HG02970 (cell line): Measurements from ENCODE around the gene PARD3B.

Source experiments
- ATAC-seq: cut with Tn5 transposase; IDR thresholded peaks from one replicate; pipeline ENCODE4 v1.9.1; 2021; ENCODE audit warnings: mild to moderate bottlenecking, moderate library complexity, moderate number of reproducible peaks; ENCODE audit not compliant: unreplicated experiment, low FRiP score

PARD3B gene

DNA sequence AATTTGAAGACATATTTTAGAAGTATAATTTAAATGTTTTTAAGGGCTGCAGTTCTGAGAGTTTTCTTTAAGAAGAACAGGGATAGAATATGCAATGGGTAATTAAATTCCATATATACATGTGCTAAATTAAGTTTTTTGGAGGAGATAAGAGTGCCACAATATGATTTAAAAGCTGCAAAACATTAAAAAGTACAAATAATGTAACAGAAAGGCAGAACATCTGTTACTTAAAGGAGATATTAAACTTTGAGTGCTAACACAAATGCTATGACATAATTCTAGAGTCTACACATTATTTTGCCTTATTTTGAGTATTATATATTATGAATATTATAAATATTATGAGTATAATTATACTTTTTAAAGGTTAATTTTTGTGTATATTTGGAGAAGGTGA lies 102.4 kb downstream of the PARD3B start:
- no peak for ATAC-seq

GRCh38 chr2:204650611-204651010 lies 105.3 kb downstream of the PARD3B start:
- ATAC-seq, result no peak

DNA sequence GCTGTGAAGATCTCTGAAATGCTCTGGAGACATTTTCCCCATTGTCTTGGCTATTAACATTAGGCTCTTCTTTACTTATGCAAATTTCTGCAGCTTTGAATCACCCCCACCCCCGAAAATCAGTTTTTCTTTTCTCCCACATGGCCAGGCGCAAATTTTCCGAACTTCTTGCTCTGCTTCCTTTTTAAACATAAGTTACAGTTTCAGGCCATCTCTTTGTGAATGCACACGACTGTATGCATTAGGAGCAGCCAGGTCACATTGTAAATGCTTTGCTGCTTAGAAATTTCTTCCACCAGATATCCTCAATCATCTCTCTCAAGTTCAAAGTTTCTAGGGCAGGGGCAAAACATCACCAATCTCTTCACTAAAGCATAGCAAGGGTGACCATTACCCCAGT lies 106.8 kb downstream of the PARD3B start:
- ATAC-seq, result no peak

DNA sequence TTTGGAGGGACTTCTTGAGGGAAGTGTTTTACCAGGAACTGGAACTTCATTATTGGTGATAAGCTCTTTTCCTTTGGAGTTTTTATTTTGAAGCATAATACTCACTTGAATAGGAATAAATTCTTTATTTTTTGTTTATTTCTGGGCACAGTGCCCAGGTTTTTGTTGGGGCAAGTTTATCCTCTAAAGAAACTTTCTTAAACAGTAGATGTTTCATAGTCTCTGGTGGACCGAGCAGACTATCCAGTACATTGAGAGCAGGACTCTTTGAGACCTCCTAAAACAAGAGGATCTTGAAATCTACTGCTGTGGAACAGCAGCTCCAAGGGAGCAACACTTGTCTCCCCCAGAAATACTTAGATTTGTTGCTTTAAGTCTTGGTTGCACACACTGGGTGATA lies 109.4 kb downstream of the PARD3B start:
- no peak for ATAC-seq

GRCh38 chr2:204655101-204655500 lies 109.8 kb downstream of the PARD3B start:
- ATAC-seq, result no peak

- ATAC-seq, result no peak
Observed at GRCh38 chr2:204655626-204656025, 110.4 kb downstream of the PARD3B start.

- ATAC-seq, result no peak
Observed at GRCh38 chr2:204657024-204657423, 111.7 kb downstream of the PARD3B start.

DNA sequence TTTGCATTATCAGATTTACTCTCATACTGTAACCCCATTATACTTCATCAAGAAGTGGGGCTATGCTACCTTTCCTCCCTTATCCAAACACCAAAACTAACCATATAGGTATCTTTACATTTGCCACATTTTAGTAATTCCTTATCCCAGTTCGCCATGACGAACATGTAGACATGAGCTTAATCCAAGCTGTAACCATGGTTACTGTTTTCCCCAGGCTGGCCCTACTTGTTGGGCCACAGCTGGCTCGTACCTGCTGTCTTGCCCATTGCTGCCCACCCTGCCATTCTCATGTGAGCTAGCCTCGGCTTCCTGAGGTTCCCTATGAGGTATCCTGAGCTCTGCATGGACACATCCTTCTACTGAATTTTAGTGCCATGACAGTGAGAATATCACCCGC lies 117.7 kb downstream of the PARD3B start:
- no peak for ATAC-seq

DNA sequence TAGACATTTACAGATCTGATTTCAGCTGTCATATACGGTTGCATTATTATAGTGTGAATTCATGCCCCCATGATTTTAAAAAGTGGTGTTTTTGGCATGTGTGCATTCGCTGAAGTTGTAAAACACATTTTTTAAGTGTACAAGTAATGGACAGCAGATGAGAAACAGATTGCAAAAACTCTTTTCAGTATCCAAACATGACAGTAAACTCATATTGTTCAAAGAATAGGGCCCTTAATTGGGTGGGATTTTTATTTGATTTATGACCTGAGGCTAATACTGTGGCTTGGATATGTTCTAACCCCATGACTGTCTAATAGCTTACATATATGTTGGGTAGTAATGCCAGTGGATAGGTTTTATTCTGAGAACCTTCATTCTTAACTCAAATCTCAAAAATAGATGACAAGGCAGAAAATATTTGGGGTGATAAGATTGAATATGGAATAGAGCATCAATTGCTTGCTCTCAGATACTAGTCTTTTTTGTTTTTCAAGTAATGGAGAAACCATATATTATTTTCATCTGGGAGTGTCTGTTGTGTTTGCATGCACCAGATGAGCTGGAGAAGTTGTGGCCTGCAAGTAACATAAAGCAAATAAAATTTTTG lies 118.6 kb downstream of the PARD3B start:
- no peak for ATAC-seq

GRCh38 chr2:204664708-204665121 lies 119.4 kb downstream of the PARD3B start:
- no peak for ATAC-seq

GRCh38 chr2:204665207-204665606 lies 119.9 kb downstream of the PARD3B start:
- ATAC-seq, result no peak

GRCh38 chr2:204665771-204666170 lies 120.5 kb downstream of the PARD3B start:
- no peak for ATAC-seq

DNA sequence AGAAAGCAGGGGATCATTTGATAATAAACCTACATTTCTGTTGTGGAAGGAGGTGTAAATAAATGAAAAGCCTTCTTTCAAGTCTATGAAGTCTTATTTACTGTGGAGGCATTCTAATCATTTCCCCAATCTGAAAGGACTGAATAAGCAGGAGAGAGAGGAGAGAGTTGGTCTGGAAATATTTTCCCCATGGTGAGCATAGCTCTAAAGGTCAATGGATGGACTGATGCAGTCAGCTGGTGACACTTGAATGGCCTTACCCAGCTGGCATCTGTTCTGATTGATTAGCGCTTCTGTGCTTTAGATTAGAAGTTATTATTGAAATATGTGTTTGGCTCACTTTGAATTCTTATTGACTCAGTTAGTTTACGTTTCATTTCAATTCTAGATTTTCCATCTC lies 122.7 kb downstream of the PARD3B start:
- ATAC-seq, result no peak

- ATAC-seq, result no peak
Observed at GRCh38 chr2:204669382-204669781, 124.1 kb downstream of the PARD3B start.

GRCh38 chr2:204670124-204670523 lies 124.8 kb downstream of the PARD3B start:
- ATAC-seq, result no peak

DNA sequence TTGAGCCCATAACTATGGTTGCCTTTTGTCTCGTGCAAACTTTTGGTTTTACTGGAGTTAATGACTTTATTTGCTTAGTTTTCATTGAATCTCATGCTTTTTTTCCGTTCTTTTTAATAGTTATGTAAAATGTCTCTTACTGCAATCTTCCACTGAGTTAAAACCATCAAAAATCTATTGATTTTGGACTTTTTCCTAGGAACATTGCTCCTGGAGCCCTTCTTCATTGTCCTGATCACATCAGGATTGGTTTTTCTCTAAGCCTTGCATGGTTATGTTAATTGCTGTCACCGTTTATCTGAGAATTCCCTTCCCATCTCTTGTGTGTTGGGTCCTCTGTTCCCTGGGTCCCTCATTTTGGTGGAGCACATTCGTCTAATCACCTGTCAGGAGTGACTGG lies 125.5 kb downstream of the PARD3B start:
- ATAC-seq, result no peak

GRCh38 chr2:204672772-204673171 lies 127.5 kb downstream of the PARD3B start:
- ATAC-seq, result no peak

DNA sequence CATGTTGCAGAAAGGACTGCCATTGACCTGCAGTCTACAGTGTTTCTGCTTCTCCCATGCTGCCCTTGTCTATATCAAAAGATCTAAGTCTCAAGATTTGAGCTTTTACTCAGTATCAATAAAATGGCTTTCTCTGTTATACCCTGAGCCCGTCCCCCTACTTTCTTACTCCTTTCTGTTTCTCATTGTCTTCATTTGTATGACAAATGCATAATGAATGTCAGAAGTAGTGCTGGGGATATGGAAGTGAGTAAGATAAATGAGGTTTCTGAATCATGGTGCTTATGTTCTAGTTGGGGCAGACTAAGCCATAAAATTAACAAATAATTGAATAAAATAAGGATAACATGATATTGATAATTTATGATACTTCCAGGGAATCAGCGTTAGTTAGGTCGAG lies 128.6 kb downstream of the PARD3B start:
- no peak for ATAC-seq

DNA sequence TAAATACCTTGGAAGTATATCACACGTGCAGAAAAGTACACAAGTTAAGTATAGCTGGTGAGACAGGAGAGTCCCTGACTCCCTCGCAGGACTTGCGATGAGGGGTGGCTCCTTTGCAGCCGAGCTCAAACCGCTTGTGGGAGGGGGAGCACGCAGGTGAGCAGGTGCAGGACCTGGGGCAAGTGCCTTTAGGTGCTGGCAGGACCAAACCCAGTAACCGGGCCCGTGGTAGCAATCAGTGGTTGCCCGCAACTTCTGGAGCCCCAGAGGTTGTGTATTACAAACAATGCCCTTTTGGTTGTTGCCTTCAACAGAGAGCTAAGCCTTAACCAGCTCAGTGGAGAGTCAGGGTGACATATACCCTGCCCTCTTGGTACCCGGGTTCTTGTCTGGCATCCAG lies 132.8 kb downstream of the PARD3B start:
- ATAC-seq, result no peak

DNA sequence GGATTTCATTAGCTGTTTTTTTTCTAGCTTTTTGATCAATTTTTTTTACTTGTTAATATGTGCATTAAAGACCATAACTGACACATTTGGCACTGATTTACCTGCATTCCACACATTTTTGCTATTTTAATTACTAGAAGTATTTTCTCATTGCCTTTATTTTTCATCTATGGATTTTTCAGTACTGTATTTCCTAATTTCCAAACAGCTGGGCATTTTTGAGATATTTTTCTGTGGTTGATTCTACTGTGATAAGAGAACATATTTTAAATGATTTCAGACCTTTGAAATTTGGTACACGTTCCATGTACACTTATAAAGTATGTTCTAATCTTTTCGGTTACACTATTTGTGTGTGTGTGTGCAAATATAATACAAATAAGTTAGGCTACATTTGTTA lies 135.3 kb downstream of the PARD3B start:
- ATAC-seq, result no peak

- no peak for ATAC-seq
Observed at GRCh38 chr2:204681412-204681811, 136.1 kb downstream of the PARD3B start.

GRCh38 chr2:204683384-204683783 lies 138.1 kb downstream of the PARD3B start:
- no peak for ATAC-seq

GRCh38 chr2:204686406-204686805 lies 141.1 kb downstream of the PARD3B start:
- no peak for ATAC-seq
